GM18507 (cell line): ENCODE data around the gene KIZ.

ENCODE experiments used
- DNase-seq: peaks from one replicate; pipeline ENCODE4 v3.0.0; 2011; ENCODE audit warnings: low read depth; ENCODE audit not compliant: insufficient read length; ENCODE audit errors: extremely low spot score
- FAIRE-seq: peaks from 2 replicates; lab custom pipeline; 2011; peaks lifted over from hg19 to GRCh38; lab: Jason Lieb, UNC

The KIZ gene

DNA sequence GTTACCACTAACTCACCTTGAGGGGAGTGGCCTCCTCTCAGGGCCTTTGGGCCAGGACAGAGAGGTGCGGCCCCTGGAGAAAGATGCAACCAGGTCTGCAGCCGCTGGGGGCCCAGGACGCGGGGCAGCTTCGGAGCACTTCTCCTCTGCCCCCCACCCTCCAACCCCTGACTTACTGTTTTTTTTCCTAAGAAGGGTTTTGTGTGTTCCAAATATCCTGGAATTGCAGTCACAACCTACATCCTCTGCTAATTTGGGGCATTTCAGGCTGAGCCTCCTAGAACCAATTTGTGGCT is 21.5 kb upstream of the KIZ start:
- no peak for FAIRE-seq

DNA sequence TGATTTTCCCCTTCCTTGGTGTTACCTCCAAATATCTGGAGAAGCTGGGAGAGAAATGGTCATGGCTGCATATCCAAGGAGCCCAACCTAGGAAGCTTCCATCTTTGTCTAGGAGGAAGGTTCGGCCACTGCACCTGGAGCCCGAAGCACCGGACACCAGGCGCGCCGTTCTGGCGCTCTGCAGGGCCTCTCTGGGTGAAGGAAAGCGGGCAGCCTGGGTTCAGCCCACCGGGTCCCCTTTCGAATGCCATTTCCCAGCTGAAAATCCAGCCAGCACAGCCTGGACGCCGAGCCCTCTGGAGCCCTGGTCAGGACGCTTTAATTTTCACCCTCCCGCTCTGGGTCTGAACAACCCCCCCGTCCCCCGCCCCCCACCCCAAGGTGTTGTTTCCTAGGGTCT is 21.0 kb upstream of the KIZ start:
- DNase-seq (no peak), FAIRE-seq (no peak)

More for the DNA sequence above, 21.5 kb upstream of the KIZ start:
- no peak for DNase-seq

DNA sequence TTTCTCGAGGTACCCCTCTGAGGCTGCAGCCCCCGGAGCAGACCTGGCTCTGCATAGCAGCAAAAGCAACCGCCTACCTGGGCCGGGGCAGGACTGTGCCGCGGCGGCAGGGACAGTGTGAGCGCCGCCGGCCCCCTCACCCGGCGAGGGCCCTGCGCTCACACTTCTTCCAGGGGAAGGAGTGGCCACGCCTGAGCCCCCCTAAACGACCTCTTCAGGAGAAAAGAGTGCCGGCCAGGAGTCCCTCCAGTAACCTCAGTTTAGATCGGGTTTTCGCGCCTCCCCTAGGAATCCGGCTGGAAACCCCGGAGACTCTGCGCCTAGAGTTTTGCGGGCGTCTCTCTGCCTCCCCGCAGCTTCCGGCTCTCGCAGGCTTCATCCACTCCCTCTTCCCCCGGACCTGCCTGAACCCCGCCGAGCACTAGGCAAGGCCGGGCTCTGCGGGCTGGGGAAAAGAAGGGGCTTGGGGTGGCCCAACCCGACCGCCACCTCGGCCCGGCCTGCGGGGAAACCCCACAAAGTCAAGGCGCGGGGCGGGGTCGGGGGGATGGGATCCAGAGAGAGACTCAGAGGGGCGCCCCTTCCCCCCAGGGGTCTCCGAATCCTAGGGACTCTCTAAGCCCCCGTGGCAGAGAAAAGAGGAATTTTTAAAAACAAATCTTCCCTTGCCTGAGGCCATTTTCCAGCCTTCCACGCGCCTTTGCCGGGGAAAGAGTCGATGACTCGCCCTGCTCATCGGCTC is 20.3 kb upstream of the KIZ start:
- FAIRE-seq (no peak), DNase-seq (no peak)

DNA sequence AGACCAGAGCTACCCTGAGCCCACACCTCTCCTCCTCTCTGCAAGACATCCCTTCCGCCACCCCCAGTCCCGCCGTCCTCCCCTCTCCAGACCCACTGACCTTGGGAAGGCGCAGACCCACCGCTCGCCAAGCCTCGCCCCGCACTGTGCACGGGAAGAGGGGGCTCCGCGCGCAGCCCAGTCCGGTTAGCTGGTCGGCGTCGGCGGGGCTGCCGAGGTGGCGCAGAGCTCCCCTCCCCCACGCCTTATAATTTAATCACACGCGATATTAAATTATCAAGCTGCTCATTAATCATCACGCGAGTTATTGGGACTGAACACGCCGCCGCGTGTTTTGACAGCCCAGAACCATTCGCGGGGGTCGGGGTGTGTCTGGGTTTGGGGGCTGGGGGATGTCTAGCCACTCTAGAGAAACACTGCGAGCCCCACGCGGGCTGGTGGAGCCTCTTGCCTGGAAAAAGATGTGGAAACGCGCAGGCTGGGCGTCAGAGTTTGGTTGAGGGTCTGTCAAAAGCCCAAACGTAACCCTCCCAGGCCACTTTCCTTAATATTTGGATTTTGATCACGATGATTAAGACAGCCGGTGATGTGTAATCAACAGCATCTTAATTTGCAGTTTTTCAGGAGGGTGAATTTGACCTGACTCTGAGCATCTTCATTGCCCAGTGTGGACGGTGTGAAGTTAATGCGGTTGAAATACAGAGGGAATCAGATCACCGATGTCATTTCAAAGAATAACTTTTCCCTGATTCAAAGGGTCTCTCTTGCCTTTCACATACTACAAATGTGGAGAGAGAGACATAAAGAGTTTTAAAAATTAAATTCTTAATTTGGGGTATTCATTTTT is 19.5 kb upstream of the KIZ start, which contains the start of gene LINC00237:
LINC00237 (minus strand) TSS at position 188 of the 847 bp plus-strand sequence.
- DNase-seq, result no peak
- no peak for FAIRE-seq

DNA sequence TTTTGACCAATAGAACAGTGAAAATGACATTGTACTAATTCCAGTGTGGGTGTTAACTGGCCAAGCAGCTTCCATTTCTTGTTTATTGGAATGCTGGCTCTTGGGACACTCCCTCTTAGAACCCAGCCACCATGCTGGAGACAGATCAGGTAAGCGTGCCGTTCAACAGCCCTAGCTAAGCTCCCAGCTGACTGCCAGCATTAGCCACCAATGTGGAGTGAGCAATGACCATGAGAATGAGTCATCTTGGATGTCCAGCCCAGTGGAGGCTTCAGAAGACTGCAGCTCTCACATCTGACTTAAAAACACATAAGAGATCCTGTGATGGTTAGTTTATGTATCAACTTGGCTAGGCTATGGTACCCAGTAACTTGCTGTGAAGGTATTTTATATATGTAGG is 16.7 kb upstream of the KIZ start:
- FAIRE-seq, result no peak
- DNase-seq, result no peak

DNA sequence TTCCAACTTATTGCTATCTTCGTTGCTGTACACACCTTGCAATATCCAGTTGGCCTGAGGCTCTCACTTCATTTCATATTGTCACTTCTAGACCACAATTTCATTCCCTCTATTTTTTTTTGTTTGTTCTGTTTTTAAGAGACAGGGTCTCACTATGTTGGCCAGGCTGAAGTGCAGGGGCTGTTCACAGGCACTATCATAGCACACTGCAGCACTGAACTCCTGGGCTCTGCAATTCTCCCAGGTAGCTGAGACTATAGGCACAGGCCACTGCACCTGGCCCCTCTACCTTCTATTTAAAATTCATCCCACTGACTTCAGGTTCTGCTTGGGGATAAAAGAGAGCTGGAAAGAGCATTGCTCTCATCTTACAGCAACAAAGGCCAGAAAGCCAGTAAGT is 15.1 kb upstream of the KIZ start:
- FAIRE-seq, result no peak
- DNase-seq, result no peak

DNA sequence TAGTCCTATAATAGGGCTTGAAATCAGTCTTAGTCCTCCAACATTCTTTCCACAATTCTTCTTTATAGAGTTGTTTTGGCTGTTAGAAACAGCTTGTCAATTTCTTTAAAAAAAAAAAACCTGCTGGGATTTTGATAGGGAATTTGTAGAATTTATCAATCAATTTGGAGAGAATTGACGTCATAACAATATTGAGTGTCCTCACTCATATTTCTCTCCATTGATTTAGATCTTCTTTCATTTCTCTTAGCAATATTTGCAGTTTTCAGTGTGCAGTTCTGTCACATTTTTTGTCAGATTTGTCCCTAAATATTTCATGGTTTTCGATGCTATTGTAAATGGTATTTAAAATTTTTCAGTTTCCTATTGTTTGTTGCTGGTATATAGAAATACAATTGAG is 14.5 kb upstream of the KIZ start:
- no peak for DNase-seq
- no peak for FAIRE-seq

DNA sequence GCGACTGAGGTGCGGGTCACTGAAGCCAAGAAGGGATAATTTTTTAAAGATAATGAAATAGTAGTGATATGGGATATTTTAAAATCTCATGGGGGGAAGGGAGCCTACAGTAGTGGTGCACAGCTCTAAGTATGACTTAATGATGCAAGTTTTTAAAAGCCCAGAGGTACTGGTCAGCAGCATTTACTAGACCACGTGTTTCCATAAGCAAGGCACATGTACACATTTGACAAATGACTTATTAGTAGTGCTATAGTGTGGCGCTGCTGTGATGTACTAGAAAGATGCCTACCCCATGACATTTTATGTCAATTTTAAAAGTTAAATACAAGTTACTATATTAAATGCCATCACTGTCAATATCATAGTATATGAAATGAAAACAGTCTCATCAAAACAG is 12.2 kb upstream of the KIZ start:
- DNase-seq (no peak), FAIRE-seq (no peak)

DNA sequence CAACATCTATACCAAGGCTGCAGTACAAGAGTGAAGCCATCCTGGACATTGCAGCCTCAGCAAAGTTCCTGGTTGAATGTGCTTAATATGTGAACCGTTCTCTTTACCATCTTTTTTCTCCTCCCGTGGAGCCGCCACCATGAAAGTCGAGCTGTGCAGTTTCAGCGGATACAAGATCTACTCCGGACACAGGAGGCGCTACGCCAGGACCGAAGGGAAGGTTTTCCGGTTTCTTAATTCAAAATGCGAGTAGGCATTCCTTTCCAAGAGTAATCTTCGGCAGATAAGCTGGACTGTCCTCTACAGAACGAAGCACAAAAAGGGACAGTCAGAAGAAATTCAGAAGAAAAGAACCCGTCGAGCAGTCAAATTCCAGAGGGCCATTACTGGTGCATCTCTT is 11.3 kb upstream of the KIZ start:
- DNase-seq, result no peak
- no peak for FAIRE-seq

DNA sequence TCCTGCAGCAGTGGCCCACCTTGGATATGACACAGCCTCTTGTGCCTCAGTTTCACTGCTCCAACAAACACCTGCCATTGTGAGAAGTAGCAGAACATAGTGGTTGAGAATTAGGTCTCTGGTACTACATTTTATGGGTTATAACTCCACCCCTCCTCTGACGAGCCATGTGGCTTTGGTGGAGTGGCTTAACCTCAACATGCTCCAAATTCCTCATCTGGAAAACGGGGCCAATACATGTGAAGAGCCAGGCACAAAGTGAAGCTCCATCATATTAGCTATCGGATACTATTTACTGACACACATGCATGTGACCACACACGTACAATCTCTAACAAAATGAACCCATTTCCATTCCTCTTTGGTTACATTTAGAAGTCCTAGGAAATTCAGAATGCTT is 8.4 kb upstream of the KIZ start:
- DNase-seq (no peak), FAIRE-seq (no peak)

DNA sequence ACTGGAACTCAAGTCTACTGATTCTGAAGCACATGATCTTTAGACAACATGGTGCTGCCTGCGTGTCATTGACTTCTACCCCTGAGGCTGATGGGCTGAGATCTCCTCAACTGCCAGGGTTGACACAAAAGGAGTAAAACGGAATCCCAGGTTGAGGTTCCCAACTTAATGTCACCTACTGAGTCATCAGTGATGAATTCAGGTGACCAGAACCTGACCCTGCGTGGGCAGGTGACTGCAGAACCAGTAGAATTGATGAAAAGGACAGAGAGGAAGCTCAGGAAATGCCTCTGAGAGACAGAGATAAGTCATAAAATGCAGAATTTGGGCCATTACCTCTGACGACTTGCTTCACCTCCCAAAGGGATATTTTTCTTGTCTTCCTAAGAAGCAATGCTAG is 7.7 kb upstream of the KIZ start:
- no peak for DNase-seq

DNA sequence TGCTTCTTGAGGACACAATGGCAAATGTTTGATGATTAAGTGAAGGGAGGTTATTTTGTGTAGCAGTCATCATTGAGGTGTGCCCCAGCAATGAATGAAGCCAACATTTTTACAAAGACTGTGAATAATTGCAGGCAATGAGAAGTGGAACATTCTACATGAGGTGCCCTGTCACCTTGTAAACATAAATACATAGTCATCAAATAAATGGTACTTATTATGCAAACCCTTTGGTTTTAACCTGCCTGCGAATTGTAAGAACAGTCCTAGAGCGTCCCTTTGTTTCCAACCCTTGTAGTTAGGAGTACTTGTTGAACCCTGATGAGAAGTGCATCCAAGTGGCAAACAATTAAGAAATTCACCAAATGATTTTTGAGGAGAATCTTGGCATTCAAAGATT is 7.1 kb upstream of the KIZ start:
- DNase-seq (no peak), FAIRE-seq (no peak)

More for the DNA sequence above, 7.7 kb upstream of the KIZ start:
- FAIRE-seq, result no peak

DNA sequence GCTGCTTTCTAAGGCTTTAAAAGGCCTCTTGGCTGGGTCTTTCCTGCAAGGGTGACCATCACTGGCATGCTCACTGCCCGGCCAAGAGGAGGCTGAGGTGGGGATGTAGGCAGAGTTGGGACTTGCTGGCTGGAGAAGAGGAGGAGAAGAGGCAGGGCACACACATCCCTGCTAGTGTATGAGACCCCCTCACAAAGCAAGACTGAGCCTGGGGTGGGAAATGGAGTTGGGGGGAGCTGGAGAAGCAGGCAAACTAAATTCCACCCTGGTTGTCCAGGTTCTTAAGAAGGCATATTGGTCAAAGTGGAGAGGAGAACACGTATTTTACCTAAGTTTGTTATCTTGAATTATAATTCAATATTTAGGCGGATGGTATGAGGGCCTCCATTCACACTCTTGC is 1.7 kb upstream of the KIZ start:
- no peak for DNase-seq
- no peak for FAIRE-seq

DNA sequence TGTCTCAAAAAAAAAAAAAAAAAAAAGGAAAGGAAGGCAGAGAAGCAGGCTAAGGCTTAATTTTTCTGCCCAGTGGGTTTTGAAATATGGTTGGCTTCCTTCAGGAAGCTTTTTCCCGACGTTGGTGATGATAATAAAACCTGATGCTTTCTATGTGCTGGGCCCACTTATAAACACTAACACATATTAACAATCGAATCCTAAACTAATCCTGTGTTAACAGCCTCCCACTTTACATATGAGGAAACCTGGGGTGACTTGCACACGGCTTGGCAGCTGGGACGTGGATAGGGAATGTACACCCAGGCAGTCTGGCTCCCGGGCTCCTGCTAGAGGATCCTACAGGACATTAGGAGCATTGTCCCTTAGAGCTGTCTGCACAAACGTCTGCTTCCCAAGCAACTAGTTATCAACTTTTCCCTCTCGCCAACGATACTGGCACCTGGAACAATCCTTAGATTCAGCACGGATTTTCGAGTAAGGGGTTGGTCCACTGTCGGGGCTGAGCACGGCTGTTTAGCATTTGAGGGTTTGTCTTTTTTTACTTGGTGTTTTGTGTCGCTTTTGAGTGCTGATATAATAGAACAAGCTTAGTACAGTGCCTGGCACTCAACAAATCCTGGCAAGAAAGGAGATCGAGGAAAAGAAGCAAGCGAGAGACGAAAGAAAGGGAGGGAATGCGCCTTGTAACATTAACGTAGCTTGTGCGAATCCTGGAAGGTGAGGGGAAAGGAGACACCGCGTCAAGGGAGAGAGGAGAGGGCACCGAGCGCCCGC is 622 bp upstream of the KIZ start:
- no peak for DNase-seq
- no peak for FAIRE-seq

DNA sequence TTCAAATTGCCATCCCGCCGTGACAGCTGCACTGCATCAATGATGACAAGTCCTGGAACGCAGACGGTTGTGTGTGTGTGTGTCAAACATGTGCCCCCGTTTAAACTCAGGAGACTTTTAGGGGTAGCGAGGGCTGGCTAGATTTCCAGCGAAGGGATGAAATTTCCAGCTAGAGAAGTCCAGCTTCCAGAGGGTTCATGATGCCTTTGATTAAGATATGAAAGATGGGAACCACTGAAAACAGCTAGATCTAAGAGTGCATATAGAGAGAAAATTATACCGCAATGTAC is 644 bp downstream of the KIZ start:
- FAIRE-seq (no peak), DNase-seq (no peak)

DNA sequence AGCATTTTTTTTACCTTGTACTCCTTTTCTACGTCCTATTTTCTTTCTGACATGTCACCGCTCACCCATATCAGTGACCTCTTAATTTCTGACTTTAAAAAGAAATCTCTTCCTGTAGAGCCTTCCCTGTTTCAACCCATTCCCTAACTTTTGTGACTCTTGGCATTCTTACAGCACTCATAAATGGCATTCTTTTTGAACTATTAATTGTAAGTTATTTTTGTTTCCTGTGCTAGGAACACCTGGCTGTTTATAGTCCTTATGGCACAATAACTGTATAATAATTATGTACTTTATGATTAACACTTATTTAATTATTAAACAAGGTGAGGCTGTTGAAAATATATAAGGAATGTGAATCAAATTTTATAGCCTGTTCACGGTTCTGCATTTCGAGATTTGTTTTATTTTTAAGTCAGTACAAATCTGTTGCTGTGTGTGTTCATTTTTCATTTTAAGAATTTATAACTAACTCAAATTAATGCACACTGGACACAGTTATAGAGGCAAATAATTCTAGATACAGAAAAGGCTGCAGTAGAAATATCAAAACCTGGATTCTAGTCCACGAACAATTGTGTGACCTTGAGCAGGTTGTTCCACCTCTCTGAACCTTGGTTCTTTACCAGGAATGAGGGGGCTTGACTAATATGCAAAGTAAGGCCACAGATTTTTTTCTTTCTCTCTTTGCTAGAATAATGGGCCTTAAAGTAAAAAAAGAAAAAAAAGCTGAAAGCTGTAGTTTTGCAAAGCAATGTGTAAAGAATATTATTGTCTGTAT is 1.5 kb downstream of the KIZ start:
- FAIRE-seq (no peak), DNase-seq (no peak)

DNA sequence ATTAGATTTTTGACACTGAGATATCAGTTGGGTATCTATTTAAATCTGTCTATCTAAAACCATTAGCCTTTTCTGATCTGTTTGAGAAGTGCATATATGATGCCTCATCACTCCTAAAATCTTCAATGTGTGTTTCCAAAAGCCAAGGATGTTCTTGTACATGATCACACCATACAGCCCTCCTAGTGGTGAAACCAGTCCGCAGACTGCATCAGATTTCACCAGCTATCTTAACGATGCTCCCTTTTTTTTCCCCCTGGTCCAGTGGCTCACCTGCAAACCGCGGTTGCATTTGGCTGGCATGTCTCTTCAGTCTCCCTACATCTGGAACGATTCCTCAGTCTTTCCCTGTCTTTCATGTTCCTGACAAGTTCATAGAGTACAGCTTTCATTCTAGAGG is 4.0 kb downstream of the KIZ start:
- no peak for DNase-seq
- FAIRE-seq, result no peak

DNA sequence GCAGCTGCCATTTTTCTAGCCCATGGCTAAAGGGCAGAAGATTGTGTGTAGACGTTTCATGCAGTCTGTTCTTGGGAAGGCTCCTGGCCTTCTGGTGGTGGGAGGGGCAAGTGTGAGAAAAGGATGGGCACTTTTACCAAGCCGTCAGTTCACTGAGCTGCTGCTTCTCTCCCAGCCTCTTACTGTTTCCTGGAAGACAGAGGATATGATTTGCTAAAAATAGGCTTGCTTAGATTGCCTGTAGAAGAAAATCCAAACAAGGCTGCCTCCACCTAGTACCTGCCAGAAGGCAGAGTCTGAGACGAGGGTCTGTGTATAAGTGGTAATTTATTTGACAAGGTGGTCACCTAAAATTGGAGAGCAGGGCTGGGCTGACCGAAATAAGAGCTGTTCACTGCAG is 7.5 kb downstream of the KIZ start:
- DNase-seq, result no peak
- no peak for FAIRE-seq

DNA sequence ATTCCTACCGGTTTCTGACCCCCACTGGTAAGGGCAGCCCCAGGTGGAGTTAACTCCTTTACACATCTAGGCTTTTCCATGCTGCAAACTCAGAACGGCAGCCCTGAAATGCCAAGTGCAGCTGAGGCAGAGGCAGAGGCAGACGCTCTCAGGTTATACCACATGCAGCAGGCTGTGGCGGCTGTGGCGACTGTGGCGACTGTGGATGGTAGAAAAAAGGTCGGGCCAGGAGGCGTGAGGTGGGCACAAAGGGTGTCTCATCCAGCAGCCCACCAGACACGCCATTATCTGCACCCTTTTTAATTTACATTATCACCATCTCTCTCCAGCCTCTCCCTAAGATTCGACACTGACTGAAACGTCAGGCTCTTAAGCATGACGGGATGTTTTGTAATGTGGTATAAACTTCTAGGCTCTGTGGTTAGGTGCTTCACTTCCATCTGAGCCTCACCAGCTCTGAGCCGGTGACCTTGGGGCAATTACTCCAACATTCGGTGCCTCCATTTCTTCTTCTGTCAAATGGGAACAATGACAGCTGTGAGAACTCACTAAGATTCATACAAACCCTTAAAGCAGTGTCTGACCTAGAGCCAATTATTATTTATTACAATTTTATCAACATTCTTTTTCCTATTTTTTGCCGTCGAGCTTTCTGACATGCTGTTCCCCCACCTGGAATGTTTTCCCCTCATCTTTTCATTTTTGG is 8.2 kb downstream of the KIZ start:
- no peak for FAIRE-seq
- DNase-seq, result no peak
